CD8-positive, alpha-beta memory T cell (primary cell): ENCODE measurements around the gene REC8. TPM values are rescaled to one million over a fixed set of nuclear protein-coding genes. Genes with fewer than 3 reads are reported as not detected.

Experiments
- CTCF ChIA-PET: fragments of 350-600 bp; sonication (Branson Sonifier 250); formaldehyde crosslinking; loops from one replicate; lab custom pipeline; 2021; ENCODE audit warnings: antibody characterized with exemption; lab: Charles Lee
- POLR2A ChIA-PET: fragments of 350-600 bp; sonication (Branson Sonifier 250); formaldehyde crosslinking; loops from one replicate; lab custom pipeline; 2021; ENCODE audit warnings: antibody characterized with exemption; lab: Charles Lee
- DNase-seq, 5 donors: peaks; one replicate each; pipeline versions ENCODE4 v3.0.0 to v3.0.0-alpha.2; 2020 to 2022; ENCODE audit warnings: mixed read lengths in 1 of 5
- H3K27ac ChIP-seq: one replicate; pipeline ENCODE4 v1.7.0; 2013; ENCODE audit warnings: low read depth, mild to moderate bottlenecking, low read length, moderate library complexity
- H3K27me3 ChIP-seq: 2 replicates; pipeline ENCODE4 v1.7.0; 2013; ENCODE audit warnings: low read length, mild to moderate bottlenecking; ENCODE audit not compliant: insufficient read depth, poor library complexity, severe bottlenecking
- H3K36me3 ChIP-seq: 2 replicates; pipeline ENCODE4 v1.7.0; 2013; ENCODE audit warnings: mild to moderate bottlenecking, low read length, moderate library complexity; ENCODE audit not compliant: insufficient read depth
- H3K4me1 ChIP-seq: 2 replicates; pipeline ENCODE4 v1.7.0; 2013; ENCODE audit warnings: mild to moderate bottlenecking, low read length, moderate library complexity; ENCODE audit not compliant: insufficient read depth
- H3K4me3 ChIP-seq: 2 replicates; pipeline ENCODE4 v1.7.0; 2013; ENCODE audit warnings: mild to moderate bottlenecking, low read length
- H3K9me3 ChIP-seq: 2 replicates; pipeline ENCODE4 v1.7.0; 2013; ENCODE audit warnings: mild to moderate bottlenecking, low read length
- H3K27ac Mint-ChIP-seq, 8 donors: one replicate each; pipeline ENCODE4 v1.8.0; 2020 to 2021; ENCODE audit warnings: mixed read lengths in 8 of 8, mild to moderate bottlenecking in 6 of 8, inconsistent platforms in 3 of 8, moderate library complexity in 3 of 8
- H3K27me3 Mint-ChIP-seq, 2 donors: one replicate each; pipeline ENCODE4 v1.8.0; 2020 to 2021; ENCODE audit warnings: mixed read lengths in 2 of 2, mild to moderate bottlenecking in 1 of 2, moderate library complexity in 1 of 2
- H3K36me3 Mint-ChIP-seq, 3 donors: one replicate each; pipeline ENCODE4 v1.8.0; 2020 to 2021; ENCODE audit warnings: mixed read lengths in 3 of 3, inconsistent platforms in 1 of 3, mild to moderate bottlenecking in 1 of 3
- H3K4me1 Mint-ChIP-seq, 3 donors: one replicate each; pipeline ENCODE4 v1.8.0; 2020 to 2021; ENCODE audit warnings: mixed read lengths in 3 of 3, inconsistent platforms in 1 of 3, mild to moderate bottlenecking in 1 of 3
- H3K4me3 Mint-ChIP-seq, 7 donors: one replicate each; pipeline ENCODE4 v1.8.0; 2020 to 2021; ENCODE audit warnings: mixed read lengths in 7 of 7, mild to moderate bottlenecking in 6 of 7, moderate library complexity in 4 of 7, inconsistent platforms in 2 of 7
- H3K9me3 Mint-ChIP-seq, 5 donors: one replicate each; pipeline ENCODE4 v1.8.0; 2020 to 2022; ENCODE audit warnings: mixed read lengths in 5 of 5, mild to moderate bottlenecking in 3 of 5, moderate library complexity in 2 of 5, inconsistent platforms in 1 of 5
- polyA plus RNA-seq: library from polyadenylated mRNA; unstranded; fragments of 300-500 nt; fragmentation: Illumina TruSeq; gene quantifications from one replicate; pipeline ENCODE4 v1.2.3, GENCODE V29; 2021
- total RNA-seq, 2 experiments: library from RNA; stranded (reverse); gene quantifications; one replicate each; pipeline ENCODE4 v1.2.3, GENCODE V29; 2021

The REC8 gene
- total and polyA plus RNA-seq, 3 experiments from 2014 or later: 10.0 to 26.7 (median 24.5) TPM

DNA sequence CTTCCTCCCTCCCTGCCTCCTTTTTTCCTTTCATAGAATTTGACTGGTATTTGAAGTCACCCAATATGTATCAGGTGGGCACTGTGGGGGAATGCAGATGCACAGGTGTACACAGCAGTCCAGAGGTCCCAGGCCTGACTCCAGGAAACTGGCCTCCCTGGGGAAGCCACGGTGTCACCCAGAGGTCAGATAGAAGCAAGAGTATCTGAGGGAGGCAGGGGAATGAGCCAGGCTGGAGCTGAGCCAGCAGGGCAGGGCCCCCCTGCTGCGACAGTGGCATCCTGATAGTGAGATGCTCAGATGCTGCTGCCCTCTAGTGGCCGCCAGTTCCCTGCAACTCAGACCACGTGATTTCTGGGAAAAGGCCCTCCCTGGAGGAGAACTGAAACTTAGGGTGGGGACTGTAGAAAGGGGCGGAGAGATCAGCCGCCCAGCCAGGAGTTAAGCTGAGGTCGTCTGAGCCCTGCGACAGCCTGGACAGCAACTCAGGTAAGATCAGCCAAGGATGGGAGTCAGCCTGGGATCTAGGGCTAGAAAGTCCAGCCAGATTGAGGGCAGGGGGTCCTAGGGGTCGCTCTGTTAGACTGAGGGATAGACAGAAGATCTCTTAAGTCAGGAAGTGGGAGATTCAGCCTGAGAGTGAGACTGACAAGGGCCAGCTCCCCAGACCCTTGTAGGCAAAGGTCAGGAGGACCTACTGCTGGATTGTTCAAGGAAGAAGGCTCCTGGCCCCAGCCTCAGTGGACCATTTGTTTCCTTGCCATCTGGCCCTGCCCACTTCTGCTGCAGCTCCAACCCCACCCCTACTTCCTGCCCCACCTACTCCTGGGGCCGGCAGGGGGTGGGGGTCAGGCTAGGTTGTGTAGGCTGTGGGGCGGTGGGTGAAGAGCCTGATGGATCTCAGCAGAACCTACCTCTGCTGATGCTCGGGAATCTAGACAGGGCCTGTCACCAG lies 10.8 kb upstream of the REC8 start, which contains the start of gene IRF9:
Gene IRF9, plus strand, starts transcription at position 416 of the 955 bp plus-strand sequence. CDS start 880 bp downstream, outside the sequence.
- peak; percentile 93 to 97 (median 96) for DNase-seq
- ChIA-PET CTCF (interaction anchor here (0.7 to 5.2 kb wide), 40 partner anchors 10 to 280 kb away, joined by 3 to 50 read pairs (median 4); partner anchors contain the start of genes CHMP4A, DCAF11, DHRS1 and EMC9), POLR2A (interaction anchor here (0.5 to 2.5 kb wide), 15 partner anchors 10 to 289 kb away, joined by 3 to 23 read pairs (median 5); partner anchors contain the start of genes CHMP4A, DCAF11, EMC9 and IPO4)
- Histone ChIP-seq H3K4me3 (peak within 1 kb of the TSS; percentile 99), H3K36me3 (peaks cover 47% of the 10 kb centered on the region), H3K4me1 (peaks cover 41% of the 10 kb centered on the region), H3K27ac (peak within 1 kb of the TSS; percentile 96), H3K27me3 (no peaks in the 10 kb centered on the region), H3K9me3 (no peaks in the 10 kb centered on the region)
- Mint-ChIP-seq H3K27ac (peak within 1 kb of the TSS; percentile 84 to 100 (median 99)), H3K36me3 (peaks cover 23 to 83% (median 28%) of the 10 kb centered on the region in 3 donors), H3K27me3 (peaks cover 0 to 3% of the 10 kb centered on the region in 2 donors), H3K4me3 (peak within 1 kb of the TSS; percentile 89 to 100 (median 98)), H3K9me3 (no peaks in the 10 kb centered on the region), H3K4me1 (peaks cover 40 to 56% (median 49%) of the 10 kb centered on the region in 3 donors)

DNA sequence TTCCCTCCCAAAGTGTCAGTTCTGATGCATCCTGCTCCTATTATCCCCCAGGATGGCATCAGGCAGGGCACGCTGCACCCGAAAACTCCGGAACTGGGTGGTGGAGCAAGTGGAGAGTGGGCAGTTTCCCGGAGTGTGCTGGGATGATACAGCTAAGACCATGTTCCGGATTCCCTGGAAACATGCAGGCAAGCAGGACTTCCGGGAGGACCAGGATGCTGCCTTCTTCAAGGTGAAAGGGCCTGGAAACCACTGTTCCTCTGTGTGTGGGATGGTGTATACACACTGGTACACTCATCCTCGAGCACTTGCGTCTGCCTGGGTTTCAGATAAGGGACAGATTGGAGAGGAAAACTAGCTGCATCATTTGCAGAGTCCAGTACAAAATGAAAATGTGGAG lies 9.8 kb upstream of the REC8 start:
- H3K4me1 Mint-ChIP-seq: peaks cover 42 to 56% (median 54%) of the 10 kb centered on the region in 3 donors
- CTCF ChIA-PET: interaction anchor here (0.9 to 5.2 kb wide), 18 partner anchors 9 to 108 kb away, joined by 3 to 50 read pairs (median 22); partner anchors contain the start of genes CHMP4A, DCAF11, EMC9 and IPO4
- DNase-seq: no peak
- H3K27ac Mint-ChIP-seq: peak overlapping the region; percentile 84 to 100 (median 99)
- Histone ChIP-seq H3K36me3 (peaks cover 54% of the 10 kb centered on the region), H3K27me3 (no peaks in the 10 kb centered on the region), H3K9me3 (no peaks in the 10 kb centered on the region), H3K4me1 (peaks cover 41% of the 10 kb centered on the region), H3K4me3 (peak overlapping the region; percentile 99), H3K27ac (peak overlapping the region; percentile 96)
- no peaks in the 10 kb centered on the region for H3K9me3 Mint-ChIP-seq
- POLR2A ChIA-PET: interaction anchor here (0.8 to 2.4 kb wide), 6 partner anchors 9 to 53 kb away, joined by 3 to 23 read pairs (median 6); partner anchors contain the start of genes DCAF11, IPO4, MDP1 and NRL
- peaks cover 19 to 86% (median 26%) of the 10 kb centered on the region in 3 donors for H3K36me3 Mint-ChIP-seq
- H3K27me3 Mint-ChIP-seq: peaks cover 0 to 3% of the 10 kb centered on the region in 2 donors
- H3K4me3 Mint-ChIP-seq: peak overlapping the region; percentile 89 to 100 (median 98)

DNA sequence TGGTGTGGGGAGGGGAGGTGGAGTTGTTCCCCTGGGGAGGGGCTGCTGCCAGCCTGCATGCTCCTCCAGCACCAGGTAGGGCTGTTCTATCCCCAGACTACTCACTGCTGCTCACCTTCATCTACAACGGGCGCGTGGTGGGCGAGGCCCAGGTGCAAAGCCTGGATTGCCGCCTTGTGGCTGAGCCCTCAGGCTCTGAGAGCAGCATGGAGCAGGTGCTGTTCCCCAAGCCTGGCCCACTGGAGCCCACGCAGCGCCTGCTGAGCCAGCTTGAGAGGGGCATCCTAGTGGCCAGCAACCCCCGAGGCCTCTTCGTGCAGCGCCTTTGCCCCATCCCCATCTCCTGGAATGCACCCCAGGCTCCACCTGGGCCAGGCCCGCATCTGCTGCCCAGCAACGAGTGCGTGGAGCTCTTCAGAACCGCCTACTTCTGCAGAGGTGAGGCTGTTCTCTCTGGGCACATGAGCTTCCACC lies 7.3 kb upstream of the REC8 start:
- DNase-seq: no peak
- no peaks in the 10 kb centered on the region for H3K9me3 Mint-ChIP-seq
- peaks cover 56% of the 10 kb centered on the region for H3K36me3 ChIP-seq
- H3K27ac Mint-ChIP-seq: peak overlapping the region in 4 of 8 donors; percentile 79 to 96 (median 86)
- H3K27me3 Mint-ChIP-seq: peaks cover 0 to 5% of the 10 kb centered on the region in 2 donors
- H3K9me3 ChIP-seq: no peaks in the 10 kb centered on the region
- H3K27ac ChIP-seq: no peak overlapping the region
- H3K4me3 Mint-ChIP-seq: peak overlapping the region in 2 of 7 donors; percentile 58 to 74
- ChIA-PET CTCF (interaction anchor here (0.9 to 1.2 kb wide), 2 partner anchors 28 to 74 kb away, joined by 3 read pairs; partner anchors contain the start of gene PSME1), POLR2A (no interaction called here)
- H3K27me3 ChIP-seq: no peaks in the 10 kb centered on the region
- H3K36me3 Mint-ChIP-seq: peaks cover 23 to 82% (median 35%) of the 10 kb centered on the region in 3 donors
- H3K4me3 ChIP-seq: no peak overlapping the region
- H3K4me1 ChIP-seq: peaks cover 41% of the 10 kb centered on the region
- H3K4me1 Mint-ChIP-seq: peaks cover 47 to 66% (median 61%) of the 10 kb centered on the region in 3 donors

GRCh38 chr14:24165785-24166184 lies 6.1 kb upstream of the REC8 start:
- no peaks in the 10 kb centered on the region for H3K9me3 ChIP-seq
- H3K4me1 Mint-ChIP-seq: peaks cover 46 to 62% (median 57%) of the 10 kb centered on the region in 3 donors
- peak overlapping the region in 1 of 8 donors; percentile 38 for H3K27ac Mint-ChIP-seq
- H3K27ac ChIP-seq: no peak overlapping the region
- peak overlapping the region in 2 of 7 donors; percentile 26 to 53 for H3K4me3 Mint-ChIP-seq
- no peaks in the 10 kb centered on the region for H3K9me3 Mint-ChIP-seq
- no peak for DNase-seq
- ChIA-PET CTCF (interaction anchor here (1.2 kb wide), 1 partner anchor 75 kb away, joined by 3 read pairs; no protein-coding TSS in a partner anchor), POLR2A (no interaction called here)
- no peaks in the 10 kb centered on the region for H3K27me3 ChIP-seq
- peaks cover 35% of the 10 kb centered on the region for H3K4me1 ChIP-seq
- H3K36me3 Mint-ChIP-seq: peaks cover 23 to 78% (median 35%) of the 10 kb centered on the region in 3 donors
- H3K27me3 Mint-ChIP-seq: peaks cover 0 to 5% of the 10 kb centered on the region in 2 donors
- peaks cover 49% of the 10 kb centered on the region for H3K36me3 ChIP-seq
- H3K4me3 ChIP-seq: no peak overlapping the region

GRCh38 chr14:24167469-24168114 lies 4.3 kb upstream of the REC8 start:
- Mint-ChIP-seq H3K4me1 (peaks cover 38 to 57% (median 56%) of the 10 kb centered on the region in 3 donors), H3K27me3 (peaks cover 0 to 2% of the 10 kb centered on the region in 2 donors), H3K9me3 (no peaks in the 10 kb centered on the region), H3K27ac (peak overlapping the region in 6 of 8 donors; percentile 10 to 86 (median 74)), H3K36me3 (peaks cover 12 to 66% (median 29%) of the 10 kb centered on the region in 3 donors), H3K4me3 (peak overlapping the region in 2 of 7 donors; percentile 14 to 66)
- Histone ChIP-seq H3K27me3 (no peaks in the 10 kb centered on the region), H3K9me3 (no peaks in the 10 kb centered on the region), H3K4me3 (no peak overlapping the region), H3K4me1 (peaks cover 25% of the 10 kb centered on the region), H3K27ac (no peak overlapping the region), H3K36me3 (peaks cover 49% of the 10 kb centered on the region)
- DNase-seq: no peak
- ChIA-PET POLR2A (interaction anchor here (0.6 kb wide), 1 partner anchor 45 kb away, joined by 3 read pairs; no protein-coding TSS in a partner anchor), CTCF (no interaction called here)

DNA sequence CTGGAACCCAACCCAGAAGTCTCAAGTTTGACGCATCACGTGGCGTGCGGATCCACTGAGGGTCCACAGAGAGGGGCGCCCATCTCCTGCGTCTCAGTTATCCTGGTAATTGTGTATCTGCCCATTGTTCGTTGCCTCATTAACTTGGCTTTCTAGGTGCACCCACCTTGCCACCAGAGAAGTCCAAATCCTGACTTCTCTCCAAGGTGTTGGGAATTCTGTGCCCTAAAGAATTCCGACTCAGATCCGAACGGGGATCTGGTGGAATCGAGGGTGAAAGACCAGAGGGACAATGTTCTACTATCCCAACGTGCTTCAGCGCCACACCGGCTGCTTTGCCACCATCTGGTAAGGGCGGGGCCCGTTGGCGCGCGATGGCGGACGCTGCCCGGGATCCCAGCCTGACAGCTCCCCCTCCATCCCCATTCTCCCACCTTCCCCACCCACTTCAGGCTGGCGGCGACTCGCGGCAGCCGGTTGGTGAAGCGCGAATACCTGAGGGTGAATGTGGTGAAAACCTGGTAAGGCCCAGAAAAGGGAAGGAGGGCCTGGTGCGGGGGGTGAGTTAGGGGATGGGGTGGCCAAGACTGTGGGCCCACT lies 481 bp downstream of the REC8 start:
- POLR2A ChIA-PET: interaction anchor here (2.4 kb wide), 1 partner anchor 11 kb away, joined by 8 read pairs; the partner anchor contains the start of gene IRF9
- Histone ChIP-seq H3K27me3 (no peaks in the 10 kb centered on the region), H3K4me1 (no peaks in the 10 kb centered on the region), H3K4me3 (peak overlapping the region; percentile 48), H3K27ac (no peak overlapping the region), H3K9me3 (no peaks in the 10 kb centered on the region), H3K36me3 (peaks cover 12% of the 10 kb centered on the region)
- Mint-ChIP-seq H3K4me1 (peaks cover 33 to 47% (median 46%) of the 10 kb centered on the region in 3 donors), H3K9me3 (no peaks in the 10 kb centered on the region), H3K27me3 (peaks cover 0 to 2% of the 10 kb centered on the region in 2 donors), H3K36me3 (peaks cover 4 to 44% (median 14%) of the 10 kb centered on the region in 3 donors), H3K4me3 (peak overlapping the region; percentile 81 to 91 (median 90)), H3K27ac (peak overlapping the region in 7 of 8 donors; percentile 14 to 96 (median 80))
- CTCF ChIA-PET: interaction anchor here (4.7 kb wide), 1 partner anchor 12 kb away, joined by 36 read pairs; the partner anchor contains the start of gene IRF9
- no peak for DNase-seq
